H1 (cell line): ENCODE measurements around the gene FRK. TPM values are rescaled to one million over a fixed set of nuclear protein-coding genes. Genes with fewer than 3 reads are reported as not detected.

Source experiments
- CTCF ChIA-PET: fragments of 300-600 bp; sonication (Branson Sonifier 250); formaldehyde crosslinking; loops from one replicate; lab custom pipeline; 2021; ENCODE audit not compliant: partially characterized antibody; lab: Charles Lee
- POLR2A ChIA-PET: fragments of 300-600 bp; sonication (Branson Sonifier 250); formaldehyde crosslinking; loops from one replicate; lab custom pipeline; 2021; ENCODE audit warnings: inconsistent platforms; ENCODE audit not compliant: partially characterized antibody; lab: Charles Lee
- DNase-seq, 2 experiments: peaks; one replicate each; pipeline versions ENCODE4 v3.0.0 to v3.0.0-alpha.2; 2010 to 2022; ENCODE audit warnings: low spot score in 2 of 2, low read depth in 1 of 2, mixed read lengths in 1 of 2
- FAIRE-seq: peaks from 2 replicates; lab custom pipeline; 2011; peaks lifted over from hg19 to GRCh38; lab: Jason Lieb, UNC
- H2AFZ ChIP-seq: 2 replicates; pipeline ENCODE4 v1.8.1; 2012; ENCODE audit warnings: low read length, inconsistent platforms
- H2AK5ac ChIP-seq: 2 replicates; pipeline ENCODE4 v1.6.1; 2013; ENCODE audit warnings: low read depth, low read length
- H2BK120ac ChIP-seq: replicated peaks from 2 replicates; pipeline ENCODE3; 2013; ENCODE audit warnings: low read depth, low read length, inconsistent platforms
- H2BK12ac ChIP-seq: 2 replicates; pipeline ENCODE4 v1.6.1; 2013; ENCODE audit warnings: low read depth, low read length
- H2BK15ac ChIP-seq: 2 replicates; pipeline ENCODE4 v1.6.1; 2013; ENCODE audit warnings: low read length
- H2BK20ac ChIP-seq: 2 replicates; pipeline ENCODE4 v1.6.1; 2013; ENCODE audit warnings: low read length
- H2BK5ac ChIP-seq: 2 replicates; pipeline ENCODE4 v1.6.1; 2013; ENCODE audit warnings: low read depth, low read length
- H3K14ac ChIP-seq: 2 replicates; pipeline ENCODE4 v1.6.1; 2013; ENCODE audit warnings: inconsistent platforms; ENCODE audit not compliant: insufficient read length
- H3K18ac ChIP-seq: 2 replicates; pipeline ENCODE4 v1.6.1; 2013; ENCODE audit warnings: low read length; ENCODE audit errors: extremely low read depth
- H3K23ac ChIP-seq: 2 replicates; pipeline ENCODE4 v1.6.1; 2013; ENCODE audit warnings: inconsistent platforms; ENCODE audit not compliant: insufficient read length
- H3K23me2 ChIP-seq: 2 replicates; pipeline ENCODE4 v1.6.1; 2013; ENCODE audit warnings: low read depth, low read length
- H3K27ac ChIP-seq: 2 replicates; pipeline ENCODE4 v1.6.1; 2011; ENCODE audit warnings: low read depth, low read length, inconsistent platforms
- H3K27me3 ChIP-seq, 4 experiments: replicated peaks in 1 of 4; 1 replicate in 1 of 4; 2 replicates in 3 of 4; pipeline versions ENCODE4 v1.6.1 to v1.8.1; 2011 to 2013; ENCODE audit warnings: low read length in 3 of 4, mild to moderate bottlenecking in 3 of 4, inconsistent platforms in 2 of 4, mixed read lengths in 2 of 4, moderate library complexity in 1 of 4; ENCODE audit not compliant: control insufficient read depth in 3 of 4, insufficient read depth in 3 of 4; ENCODE audit errors: extremely low read depth in 1 of 4
- H3K36me3 ChIP-seq, 4 experiments: 2 replicates each; pipeline versions ENCODE4 v1.6.1 to v1.8.1; 2011 to 2013; ENCODE audit warnings: mild to moderate bottlenecking in 4 of 4, low read length in 3 of 4, moderate library complexity in 2 of 4, control low read depth in 1 of 4, inconsistent platforms in 1 of 4; ENCODE audit not compliant: insufficient read depth in 4 of 4, control insufficient read depth in 2 of 4
- H3K4ac ChIP-seq: replicated peaks from 2 replicates; pipeline ENCODE3; 2013; ENCODE audit warnings: low read length, low read depth, mixed read lengths, inconsistent platforms; ENCODE audit not compliant: insufficient read length
- H3K4me1 ChIP-seq, 4 experiments: replicated peaks in 1 of 4; 1 replicate in 1 of 4; 2 replicates in 3 of 4; pipeline versions ENCODE4 v1.6.1 to v1.8.1; 2011 to 2013; ENCODE audit warnings: low read length in 3 of 4, inconsistent platforms in 2 of 4, mixed read lengths in 1 of 4; ENCODE audit not compliant: insufficient read depth in 4 of 4, control insufficient read depth in 3 of 4
- H3K4me2 ChIP-seq, 2 experiments: 2 replicates each; pipeline versions ENCODE4 v1.6.1 to v1.8.1; 2011 to 2013; ENCODE audit warnings: low read depth in 2 of 2, low read length in 2 of 2, control low read depth in 1 of 2, inconsistent platforms in 1 of 2, mild to moderate bottlenecking in 1 of 2; ENCODE audit not compliant: insufficient read depth in 1 of 2
- H3K4me3 ChIP-seq, 4 experiments: fragments of 200-600, 300-600 bp in 1 of 4; sonication (generic), shearing (Covaris generic), sonication (Bioruptor Twin) in 1 of 4; 2 replicates each; pipeline versions ENCODE4 v1.5.1 to v1.8.1; 2011 to 2016; ENCODE audit warnings: low read length in 4 of 4, low read depth in 3 of 4, control low read depth in 2 of 4, inconsistent platforms in 2 of 4, mild to moderate bottlenecking in 2 of 4, mixed read lengths in 1 of 4, moderate library complexity in 1 of 4; ENCODE audit not compliant: insufficient read depth in 2 of 4; ENCODE audit errors: extremely low read depth in 1 of 4
- H3K56ac ChIP-seq: replicated peaks from 2 replicates; pipeline ENCODE3; 2013; ENCODE audit warnings: low read depth, mild to moderate bottlenecking, mixed read lengths, low read length, inconsistent platforms; ENCODE audit not compliant: insufficient read length
- H3K79me1 ChIP-seq: 2 replicates; pipeline ENCODE4 v1.6.1; 2013; ENCODE audit warnings: low read depth, low read length, control low read depth
- H3K79me2 ChIP-seq, 2 experiments: 2 replicates each; pipeline versions ENCODE4 v1.6.1 to v1.8.1; 2012 to 2013; ENCODE audit warnings: low read length in 2 of 2, mild to moderate bottlenecking in 2 of 2, inconsistent platforms in 1 of 2; ENCODE audit not compliant: insufficient read depth in 2 of 2, control insufficient read depth in 1 of 2
- H3K9ac ChIP-seq, 4 experiments: replicated peaks in 1 of 4; 1 replicate in 1 of 4; 2 replicates in 3 of 4; pipeline versions ENCODE4 v1.6.1 to v1.8.1; 2011 to 2013; ENCODE audit warnings: low read depth in 3 of 4, low read length in 3 of 4, control low read depth in 2 of 4, mild to moderate bottlenecking in 2 of 4, moderate library complexity in 2 of 4, inconsistent platforms in 1 of 4; ENCODE audit errors: extremely low read depth in 1 of 4
- H3K9me3 ChIP-seq, 2 experiments: 2 replicates each; pipeline versions ENCODE4 v1.6.1 to v1.8.1; 2012 to 2013; ENCODE audit warnings: mild to moderate bottlenecking in 2 of 2, moderate library complexity in 2 of 2, control low read depth in 1 of 2, inconsistent platforms in 1 of 2, low read depth in 1 of 2, low read length in 1 of 2, mixed read lengths in 1 of 2; ENCODE audit not compliant: insufficient read depth in 2 of 2
- H4K20me1 ChIP-seq, 2 experiments: replicated peaks in 1 of 2; 2 replicates each; pipeline versions ENCODE3 to v1.8.1; 2011 to 2013; ENCODE audit warnings: inconsistent platforms in 2 of 2, low read length in 2 of 2, mild to moderate bottlenecking in 1 of 2; ENCODE audit not compliant: insufficient read depth in 2 of 2, control insufficient read depth in 1 of 2
- H4K5ac ChIP-seq: 2 replicates; pipeline ENCODE4 v1.6.1; 2013; ENCODE audit warnings: low read length, low read depth, mixed read lengths, inconsistent platforms; ENCODE audit not compliant: insufficient read length
- H4K8ac ChIP-seq: 2 replicates; pipeline ENCODE4 v1.8.0; 2013; ENCODE audit warnings: mild to moderate bottlenecking, moderate library complexity, low read length, inconsistent platforms; ENCODE audit not compliant: insufficient read depth; ENCODE audit errors: extremely low read depth
- H4K91ac ChIP-seq: replicated peaks from 2 replicates; pipeline ENCODE3; 2013; ENCODE audit warnings: low read length, mixed read lengths, inconsistent platforms; ENCODE audit not compliant: insufficient read length
- EP300 ChIP-seq, 2 experiments: IDR thresholded peaks; 1 replicate in 1 of 2; 2 replicates in 1 of 2; pipeline ENCODE4 v1.6.1; 2011 to 2012; ENCODE audit warnings: low read depth in 2 of 2, low read length in 2 of 2, mild to moderate bottlenecking in 2 of 2, borderline replicate concordance in 1 of 2, inconsistent platforms in 1 of 2, moderate library complexity in 1 of 2
- POU5F1 ChIP-seq: IDR thresholded peaks from 2 replicates; pipeline ENCODE4 v1.6.1; 2011; ENCODE audit warnings: low read depth, mild to moderate bottlenecking, low read length, moderate library complexity
- RAD21 ChIP-seq, 2 experiments: IDR thresholded peaks in 1 of 2; conservative IDR thresholded peaks in 1 of 2; 2 replicates each; pipeline ENCODE4 v1.6.1; 2011; ENCODE audit warnings: low read depth in 2 of 2, low read length in 2 of 2, improper control_type of control experiment in 1 of 2, inconsistent platforms in 1 of 2, mild to moderate bottlenecking in 1 of 2, moderate library complexity in 1 of 2
- RBBP5 ChIP-seq: IDR thresholded peaks from 2 replicates; pipeline ENCODE4 v1.7.1; 2012; ENCODE audit warnings: low read depth, mild to moderate bottlenecking, inconsistent platforms, low read length, moderate library complexity, borderline replicate concordance
- RXRA ChIP-seq: IDR thresholded peaks from 2 replicates; pipeline ENCODE4 v1.6.1; 2011; ENCODE audit warnings: low read depth, mild to moderate bottlenecking, low read length, moderate library complexity; ENCODE audit not compliant: insufficient read depth
- SIN3A ChIP-seq, 2 experiments: IDR thresholded peaks in 1 of 2; conservative IDR thresholded peaks in 1 of 2; 2 replicates each; pipeline ENCODE4 v1.6.1; 2011 to 2012; ENCODE audit warnings: low read length in 2 of 2, improper control_type of control experiment in 1 of 2, low read depth in 1 of 2, mild to moderate bottlenecking in 1 of 2
- SIX5 ChIP-seq: IDR thresholded peaks from 2 replicates; pipeline ENCODE4 v1.6.1; 2011; ENCODE audit warnings: mild to moderate bottlenecking, low read depth, low read length
- SP4 ChIP-seq: IDR thresholded peaks from 2 replicates; pipeline ENCODE4 v1.6.1; 2012; ENCODE audit warnings: low read length, inconsistent platforms
- SUZ12 ChIP-seq: fragments of 200-600 bp; sonication (generic); IDR thresholded peaks from 2 replicates; pipeline ENCODE4 v1.6.1; 2012; ENCODE audit warnings: mild to moderate bottlenecking, inconsistent platforms, low read length, moderate library complexity, mixed read lengths
- TEAD4 ChIP-seq: IDR thresholded peaks from 2 replicates; pipeline ENCODE4 v1.6.1; 2012; ENCODE audit warnings: low read depth, low read length, inconsistent platforms, mixed read lengths
- YY1 ChIP-seq: IDR thresholded peaks from 2 replicates; pipeline ENCODE4 v1.6.1; 2011; ENCODE audit warnings: low read depth, mild to moderate bottlenecking, low read length
- ZNF274 ChIP-seq: IDR thresholded peaks from 2 replicates; pipeline ENCODE4 v1.7.0; 2012; ENCODE audit warnings: low read length, borderline replicate concordance; ENCODE audit errors: extremely low read depth
- WGBS, 2 experiments: shearing (Covaris generic) in 1 of 2; methylation state at CpG; one replicate each; pipeline versions ENCODE4 v1.1.6 to v1.1.7; 2013 to 2015; ENCODE audit warnings: low lambda C conversion rate in 2 of 2, mixed read lengths in 2 of 2, inconsistent platforms in 1 of 2, low coverage in 1 of 2, missing lambda C conversion rate in 1 of 2; ENCODE audit not compliant: insufficient replicate concordance in 2 of 2, insufficient coverage in 1 of 2, insufficient read length in 1 of 2; ENCODE audit errors: extremely low coverage in 1 of 2, missing lambda C conversion rate in 1 of 2; 5-methylcytosine and 5-hydroxymethylcytosine counted together
- polyA plus RNA-seq, 7 experiments: library from polyadenylated mRNA; depleted of rRNA in 3 of 7; stranded (reverse) in 5 of 7; unstranded in 2 of 7; fragments of >200 nt in 5 of 7; fragments of 200-250 nt in 2 of 7; gene quantifications; 1 replicate in 5 of 7; 2 replicates in 1 of 7; 4 replicates in 1 of 7; pipeline versions ENCODE4 v1.2.1 to v1.2.3, GENCODE V29; 2011 to 2013; ENCODE audit warnings: missing spikeins in 2 of 7, mixed read lengths in 2 of 7
- total RNA-seq: library from RNA; stranded (reverse); fragmentation: NEBNext Ultra II Directional; extraction: Animal tissue kit (Norgen Biotek cat#: 25700); gene quantifications from 2 replicates; pipeline ENCODE4 v1.2.1, GENCODE V29; 2021
- TF ChIP-seq, protein P1 (sequence below): IDR thresholded peaks from 2 replicates; pipeline ENCODE4 v1.6.1; 2012; ENCODE audit warnings: inconsistent platforms

FRK gene
- total and polyA plus RNA-seq, 2 of the 8 experiments (the other 6 are each of a cell fraction or from before 2014, with no cell fraction given), result 0.11 to 0.24 TPM

DNA sequence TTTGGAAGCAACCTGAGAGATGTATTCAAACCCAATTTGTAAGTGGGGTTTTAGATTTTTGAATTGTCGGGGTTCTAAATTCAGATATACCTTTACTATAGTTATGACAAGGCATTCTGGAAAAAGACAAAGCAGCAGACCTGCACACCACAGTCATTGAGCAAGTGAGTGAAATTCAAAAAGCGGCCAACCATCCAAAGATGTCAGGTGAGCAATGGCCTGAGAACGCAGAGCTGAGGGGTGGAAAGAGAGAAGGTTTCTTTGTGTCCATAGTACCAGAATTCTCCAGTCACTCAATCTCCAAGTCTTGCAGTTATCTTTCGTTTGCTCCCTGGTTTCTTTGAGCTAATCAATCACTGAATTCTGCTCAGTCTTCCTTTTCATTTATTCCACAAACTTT, 1.8 kb upstream of the FRK start:
- no peaks in the 10 kb centered on the region for H4K20me1 ChIP-seq
- H2BK120ac ChIP-seq, result no peak overlapping the region
- no peaks in the 10 kb centered on the region for H3K4me1 ChIP-seq
- no peaks in the 10 kb centered on the region for H3K27me3 ChIP-seq
- H3K79me1 ChIP-seq, result no peaks in the 10 kb centered on the region
- ChIA-PET POLR2A (no interaction called here), CTCF (interaction anchor here (0.6 to 3.3 kb wide), 7 partner anchors 10 to 205 kb away, joined by 3 to 11 read pairs (median 3); no protein-coding TSS in a partner anchor)
- no peaks in the 10 kb centered on the region for H3K9me3 ChIP-seq
- no peaks in the 10 kb centered on the region for H3K36me3 ChIP-seq
- H3K23ac ChIP-seq, result no peak overlapping the region
- H2BK20ac ChIP-seq, result no peak overlapping the region
- no peak overlapping the region for H3K4ac ChIP-seq
- H4K5ac ChIP-seq, result no peak overlapping the region
- no peak overlapping the region for H3K4me3 ChIP-seq
- H3K56ac ChIP-seq, result no peak overlapping the region
- no peaks in the 10 kb centered on the region for H3K79me2 ChIP-seq
- H2BK12ac ChIP-seq, result no peak overlapping the region
- no peak overlapping the region for H3K14ac ChIP-seq
- H3K27ac ChIP-seq, result no peak overlapping the region
- WGBS, 2 experiments, result 89% methylated on average over 4 of the region's 4 CpGs; no CpG with 5 or more reads in 1 of the 2 experiments
- H2BK15ac ChIP-seq, result no peak overlapping the region
- DNase-seq (no peak), FAIRE-seq (no peak)
- H2AFZ ChIP-seq, result no peak overlapping the region
- H3K4me2 ChIP-seq, result no peak overlapping the region
- no peak overlapping the region for H3K18ac ChIP-seq
- H4K8ac ChIP-seq, result no peak overlapping the region
- H2AK5ac ChIP-seq, result no peak overlapping the region
- H2BK5ac ChIP-seq, result no peak overlapping the region
- no peaks in the 10 kb centered on the region; the same call in 1 of the 2 replicates for H3K23me2 ChIP-seq
- no peak overlapping the region for H3K9ac ChIP-seq
- H4K91ac ChIP-seq, result no peak overlapping the region
- TF ChIP-seq SIN3A (conservative IDR thresholded peaks at IDR 0.05 in 1 of 2, IDR thresholded peaks at IDR 0.05 in 1 of 2; ENCODE audit: low read depth in 1 of 2, low read length in 2 of 2) (no peak), EP300 (IDR thresholded peaks at IDR 0.05; ENCODE audit: borderline replicate concordance in 1 of 2, low read depth in 2 of 2, low read length in 2 of 2) (no peak), RAD21 (IDR thresholded peaks at IDR 0.05 in 1 of 2, conservative IDR thresholded peaks at IDR 0.05 in 1 of 2; ENCODE audit: low read depth in 2 of 2, low read length in 2 of 2) (no peak), YY1 (no peak), RXRA (no peak), TEAD4 (no peak), POU5F1 (no peak), SP4 (no peak), SIX5 (no peak), RBBP5 (no peak), SUZ12 (no peak), ZNF274 (no peak)
- TF ChIP-seq, protein P1, sequence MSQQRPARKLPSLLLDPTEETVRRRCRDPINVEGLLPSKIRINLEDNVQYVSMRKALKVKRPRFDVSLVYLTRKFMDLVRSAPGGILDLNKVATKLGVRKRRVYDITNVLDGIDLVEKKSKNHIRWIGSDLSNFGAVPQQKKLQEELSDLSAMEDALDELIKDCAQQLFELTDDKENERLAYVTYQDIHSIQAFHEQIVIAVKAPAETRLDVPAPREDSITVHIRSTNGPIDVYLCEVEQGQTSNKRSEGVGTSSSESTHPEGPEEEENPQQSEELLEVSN, result no peak
